A549 (cell line): ENCODE results near the gene TPST1.

Source experiments
- JUNB ChIP-seq: fragments of >200 bp; sonication (Bioruptor Twin); formaldehyde crosslinking; IDR thresholded peaks from 2 replicates; pipeline ENCODE4 v1.6.1; 2016
- POLR2A ChIP-seq: IDR thresholded peaks from 2 replicates; pipeline ENCODE4 v1.6.1; 2012; ENCODE audit warnings: mild to moderate bottlenecking, low read length
- RCOR1 ChIP-seq: fragments of 150-350 bp; IDR thresholded peaks from 2 replicates; pipeline ENCODE4 v1.6.1; 2014; ENCODE audit warnings: antibody characterized with exemption, low read length, low read depth
- SREBF2 ChIP-seq: fragments of 450-650 bp; IDR thresholded peaks from 2 replicates; pipeline ENCODE4 v1.6.1; 2014; ENCODE audit warnings: mild to moderate bottlenecking, moderate library complexity
- ZNF302 ChIP-seq: fragments of 250-450 bp; sonication (Bioruptor Pico); IDR thresholded peaks from 2 replicates; pipeline ENCODE4 v1.9.0; 2021; ENCODE audit warnings: inconsistent platforms, mild to moderate bottlenecking, moderate library complexity
- TF ChIP-seq, protein P1 (sequence below): fragments of >200 bp; sonication (Bioruptor Twin); formaldehyde crosslinking; IDR thresholded peaks from 3 replicates; pipeline ENCODE4 v1.5.1; 2016
- TF ChIP-seq, protein P2 (sequence below): fragments of 250-450 bp; sonication (Bioruptor Pico); IDR thresholded peaks from 2 replicates; pipeline ENCODE4 v1.5.0; 2021; ENCODE audit warnings: mild to moderate bottlenecking, moderate library complexity, borderline replicate concordance
- TF ChIP-seq, protein P3 (sequence below): IDR thresholded peaks from 2 replicates; pipeline ENCODE4 v1.6.1; 2012

DNA sequence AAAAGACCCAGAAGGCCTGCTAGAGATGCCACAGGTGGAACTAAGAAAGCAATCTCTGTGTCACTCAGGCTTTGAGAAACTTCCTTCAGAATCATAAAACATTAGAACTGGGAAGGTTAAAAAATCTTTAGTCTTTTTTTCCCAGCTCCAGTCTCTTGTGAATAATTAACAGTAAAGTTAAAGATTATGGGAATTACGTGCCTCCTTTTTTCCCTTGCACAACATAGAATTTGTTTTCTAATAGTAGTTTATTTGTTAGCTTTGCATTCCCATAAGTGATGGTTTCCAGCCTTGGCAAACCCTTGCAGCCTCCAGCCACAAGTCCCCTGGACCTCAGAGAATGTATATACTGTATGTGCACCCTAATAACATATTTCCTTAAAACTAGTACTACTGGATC lies 128.3 kb downstream of the TPST1 start:
- no peak for TF ChIP-seq JUNB
- TF ChIP-seq, protein P1, sequence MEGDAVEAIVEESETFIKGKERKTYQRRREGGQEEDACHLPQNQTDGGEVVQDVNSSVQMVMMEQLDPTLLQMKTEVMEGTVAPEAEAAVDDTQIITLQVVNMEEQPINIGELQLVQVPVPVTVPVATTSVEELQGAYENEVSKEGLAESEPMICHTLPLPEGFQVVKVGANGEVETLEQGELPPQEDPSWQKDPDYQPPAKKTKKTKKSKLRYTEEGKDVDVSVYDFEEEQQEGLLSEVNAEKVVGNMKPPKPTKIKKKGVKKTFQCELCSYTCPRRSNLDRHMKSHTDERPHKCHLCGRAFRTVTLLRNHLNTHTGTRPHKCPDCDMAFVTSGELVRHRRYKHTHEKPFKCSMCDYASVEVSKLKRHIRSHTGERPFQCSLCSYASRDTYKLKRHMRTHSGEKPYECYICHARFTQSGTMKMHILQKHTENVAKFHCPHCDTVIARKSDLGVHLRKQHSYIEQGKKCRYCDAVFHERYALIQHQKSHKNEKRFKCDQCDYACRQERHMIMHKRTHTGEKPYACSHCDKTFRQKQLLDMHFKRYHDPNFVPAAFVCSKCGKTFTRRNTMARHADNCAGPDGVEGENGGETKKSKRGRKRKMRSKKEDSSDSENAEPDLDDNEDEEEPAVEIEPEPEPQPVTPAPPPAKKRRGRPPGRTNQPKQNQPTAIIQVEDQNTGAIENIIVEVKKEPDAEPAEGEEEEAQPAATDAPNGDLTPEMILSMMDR = no peak
- no peak for TF ChIP-seq RCOR1
- TF ChIP-seq, protein P2, sequence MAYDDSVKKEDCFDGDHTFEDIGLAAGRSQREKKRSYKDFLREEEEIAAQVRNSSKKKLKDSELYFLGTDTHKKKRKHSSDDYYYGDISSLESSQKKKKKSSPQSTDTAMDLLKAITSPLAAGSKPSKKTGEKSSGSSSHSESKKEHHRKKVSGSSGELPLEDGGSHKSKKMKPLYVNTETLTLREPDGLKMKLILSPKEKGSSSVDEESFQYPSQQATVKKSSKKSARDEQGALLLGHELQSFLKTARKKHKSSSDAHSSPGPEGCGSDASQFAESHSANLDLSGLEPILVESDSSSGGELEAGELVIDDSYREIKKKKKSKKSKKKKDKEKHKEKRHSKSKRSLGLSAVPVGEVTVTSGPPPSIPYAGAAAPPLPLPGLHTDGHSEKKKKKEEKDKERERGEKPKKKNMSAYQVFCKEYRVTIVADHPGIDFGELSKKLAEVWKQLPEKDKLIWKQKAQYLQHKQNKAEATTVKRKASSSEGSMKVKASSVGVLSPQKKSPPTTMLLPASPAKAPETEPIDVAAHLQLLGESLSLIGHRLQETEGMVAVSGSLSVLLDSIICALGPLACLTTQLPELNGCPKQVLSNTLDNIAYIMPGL = no peak
- TF ChIP-seq ZNF302 (CRISPR knock-in tag) = no peak
- TF ChIP-seq POLR2A = no peak
- TF ChIP-seq SREBF2 = no peak
- TF ChIP-seq, protein P3, sequence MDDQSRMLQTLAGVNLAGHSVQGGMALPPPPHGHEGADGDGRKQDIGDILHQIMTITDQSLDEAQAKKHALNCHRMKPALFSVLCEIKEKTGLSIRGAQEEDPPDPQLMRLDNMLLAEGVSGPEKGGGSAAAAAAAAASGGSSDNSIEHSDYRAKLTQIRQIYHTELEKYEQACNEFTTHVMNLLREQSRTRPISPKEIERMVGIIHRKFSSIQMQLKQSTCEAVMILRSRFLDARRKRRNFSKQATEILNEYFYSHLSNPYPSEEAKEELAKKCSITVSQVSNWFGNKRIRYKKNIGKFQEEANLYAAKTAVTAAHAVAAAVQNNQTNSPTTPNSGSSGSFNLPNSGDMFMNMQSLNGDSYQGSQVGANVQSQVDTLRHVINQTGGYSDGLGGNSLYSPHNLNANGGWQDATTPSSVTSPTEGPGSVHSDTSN = no peak
